Epithelial cell of prostate (primary cell): ENCODE data around the gene SFT2D2.

Experiments used
- DNase-seq: peaks from one replicate; pipeline ENCODE4 v3.0.0-alpha.2; 2011; ENCODE audit warnings: low read depth, low spot score
- H3K27ac ChIP-seq: fragments of 450-650 bp; 2 replicates; pipeline ENCODE4 v1.5.1; 2017; ENCODE audit warnings: mild to moderate bottlenecking

Gene SFT2D2

DNA sequence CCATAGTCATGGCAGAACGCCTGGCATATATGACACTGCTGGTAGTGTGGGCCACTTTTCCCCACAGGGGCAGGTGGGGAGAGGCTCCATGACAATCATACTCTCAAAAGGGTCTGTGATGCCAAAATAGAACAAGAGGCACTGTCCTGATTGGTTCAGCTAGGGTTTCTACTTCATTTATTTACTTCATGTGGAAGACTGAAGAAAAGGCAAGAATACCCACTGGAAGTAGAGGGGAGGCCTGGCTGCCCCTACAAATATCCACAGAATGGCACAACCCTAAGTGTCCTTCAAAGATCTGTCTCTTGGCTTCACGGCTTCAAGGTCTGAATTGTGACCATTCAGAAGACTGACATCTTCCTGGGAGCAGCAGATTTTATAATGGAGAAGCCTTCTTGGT, 4.5 kb upstream of the SFT2D2 start:
- no peak for DNase-seq
- H3K27ac ChIP-seq: no peak overlapping the region

DNA sequence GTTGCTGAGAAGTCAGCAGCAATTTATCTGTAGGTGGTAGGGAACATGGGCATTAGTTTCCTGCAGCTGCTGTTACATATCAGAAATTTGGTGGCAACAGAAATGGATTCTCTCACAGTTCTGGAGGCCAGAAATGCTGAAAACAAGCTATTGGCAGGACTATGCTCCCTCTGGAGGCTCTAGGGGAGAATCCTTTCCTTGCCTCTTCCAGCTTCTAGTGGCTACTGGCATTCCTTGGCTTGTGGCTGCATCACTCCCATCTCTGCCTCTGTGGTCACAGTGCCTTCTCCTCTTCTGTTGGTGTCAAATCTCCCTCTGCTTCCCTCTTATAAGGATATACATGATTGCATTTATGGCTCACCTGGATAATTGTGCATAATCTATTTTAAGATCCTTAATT, 2.5 kb upstream of the SFT2D2 start:
- no peak overlapping the region for H3K27ac ChIP-seq
- DNase-seq: no peak

DNA sequence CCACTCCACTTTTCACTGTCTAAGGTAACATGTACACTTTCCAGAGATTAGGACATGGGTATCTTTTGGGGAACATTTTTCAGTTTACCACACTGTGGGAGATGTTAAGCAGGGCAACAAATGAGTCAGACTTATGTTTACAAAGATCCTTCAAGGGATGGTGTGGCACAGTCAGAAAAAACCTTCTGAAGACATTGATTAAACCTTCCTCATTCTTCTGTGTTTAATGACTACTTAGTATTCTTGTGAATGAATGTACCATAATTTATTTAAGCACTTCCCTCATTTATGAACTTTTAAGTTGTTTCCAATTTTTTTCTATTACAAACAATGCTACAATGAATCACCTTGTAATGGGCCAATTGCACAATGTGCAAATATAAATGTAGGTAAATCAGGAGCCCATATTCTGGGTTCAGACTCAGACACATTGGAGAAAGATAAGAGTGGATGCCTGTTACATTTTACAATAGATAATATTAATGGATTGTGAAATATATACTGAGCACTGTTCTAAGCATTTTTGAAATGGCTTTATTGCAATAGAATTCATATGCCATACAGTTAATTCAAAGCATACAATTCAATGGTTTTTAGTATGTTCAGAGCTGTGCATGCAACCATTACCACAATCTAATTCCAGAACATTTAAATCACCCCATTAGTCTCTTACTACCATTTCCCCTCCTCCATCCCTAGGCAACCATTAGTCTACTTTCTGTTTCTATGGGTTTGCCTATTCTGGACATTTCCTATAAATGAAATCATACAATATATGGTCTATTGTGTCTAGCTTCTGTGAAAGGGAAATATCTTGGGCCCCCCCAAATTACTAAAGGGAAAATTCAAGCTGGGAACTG, 1.9 kb upstream of the SFT2D2 start:
- peak; percentile 43 for DNase-seq
- H3K27ac ChIP-seq: no peak overlapping the region

DNA sequence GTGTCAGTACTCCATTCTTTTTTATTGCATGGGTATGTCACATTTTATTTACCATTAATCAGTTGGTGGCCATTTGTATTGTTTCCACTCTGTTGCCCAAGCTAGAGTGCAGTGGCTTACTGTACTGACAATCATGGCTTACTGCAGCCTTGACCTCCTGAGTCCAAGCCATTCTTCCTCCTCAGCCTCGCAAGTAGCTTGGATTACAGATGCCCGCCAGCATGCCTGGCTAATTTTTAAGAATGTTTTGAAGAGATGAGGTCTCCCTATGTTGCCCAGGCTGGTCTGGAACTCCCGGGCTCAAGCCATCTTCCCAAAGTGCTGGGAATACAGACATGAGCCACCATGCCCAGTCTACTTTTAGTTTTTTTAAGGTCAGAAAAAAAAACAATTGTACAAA, 813 bp upstream of the SFT2D2 start:
- H3K27ac ChIP-seq: peak overlapping the region; percentile 54
- DNase-seq: no peak

DNA sequence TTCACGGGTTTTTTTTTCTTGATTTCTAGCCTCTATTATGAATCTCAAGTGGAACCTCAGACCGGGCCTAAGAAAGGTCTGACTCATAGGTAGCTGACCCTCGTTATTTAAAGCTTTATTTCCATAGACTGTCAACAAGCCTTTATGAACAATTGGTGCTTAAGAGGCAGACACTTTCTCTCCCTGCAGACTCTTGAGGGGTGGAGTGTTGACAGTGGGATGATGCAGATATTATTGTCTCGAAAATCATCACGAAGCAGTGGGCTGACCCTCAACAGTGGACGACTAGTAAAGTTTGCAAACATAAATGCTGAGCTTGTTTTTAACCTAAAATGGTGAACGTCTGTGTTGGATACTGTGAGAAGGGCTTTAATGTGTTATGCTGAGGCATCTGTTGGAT, 1.8 kb downstream of the SFT2D2 start:
- peak overlapping the region; percentile 54 for H3K27ac ChIP-seq
- DNase-seq: no peak

DNA sequence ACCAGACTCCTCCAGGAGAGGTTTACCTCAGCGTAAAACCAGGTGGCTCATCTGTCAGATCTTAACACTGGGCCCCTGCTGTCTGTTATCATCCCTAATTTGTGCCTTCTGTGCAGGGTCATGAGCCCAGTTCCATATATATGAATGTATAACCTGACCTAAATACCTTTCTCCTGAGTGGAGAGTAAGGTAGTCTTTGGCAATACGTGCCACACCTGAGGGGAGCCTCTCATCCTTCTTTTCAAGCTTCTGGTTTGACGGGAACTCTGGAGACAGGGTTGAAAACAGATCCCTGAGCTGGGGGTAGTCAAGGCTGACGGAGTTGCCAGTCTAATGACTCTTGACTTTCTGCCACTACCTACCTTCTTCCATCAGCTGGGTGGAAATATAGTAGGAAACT, 4.1 kb downstream of the SFT2D2 start:
- DNase-seq: no peak
- H3K27ac ChIP-seq: peak overlapping the region; percentile 54

DNA sequence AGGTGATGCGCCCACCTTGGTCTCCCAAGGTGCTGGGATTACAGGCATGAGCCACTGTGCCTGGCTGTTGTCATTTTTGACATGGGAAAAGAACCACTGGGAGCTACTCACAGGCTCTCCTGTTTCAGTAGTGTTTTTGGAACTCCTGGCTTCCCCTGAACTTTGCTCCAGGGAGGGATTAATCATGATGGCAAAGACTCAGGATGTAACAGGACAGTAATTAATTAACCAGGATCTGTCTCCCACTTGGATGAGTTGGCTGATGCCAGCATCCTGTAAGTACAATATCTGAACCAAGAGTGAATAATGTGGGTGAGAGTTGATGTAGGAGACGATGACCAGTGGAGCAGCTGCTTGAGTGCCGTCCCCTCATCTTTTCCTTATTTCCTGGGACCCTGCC, 4.9 kb downstream of the SFT2D2 start:
- no peak for DNase-seq
- H3K27ac ChIP-seq: peak overlapping the region; percentile 54

DNA sequence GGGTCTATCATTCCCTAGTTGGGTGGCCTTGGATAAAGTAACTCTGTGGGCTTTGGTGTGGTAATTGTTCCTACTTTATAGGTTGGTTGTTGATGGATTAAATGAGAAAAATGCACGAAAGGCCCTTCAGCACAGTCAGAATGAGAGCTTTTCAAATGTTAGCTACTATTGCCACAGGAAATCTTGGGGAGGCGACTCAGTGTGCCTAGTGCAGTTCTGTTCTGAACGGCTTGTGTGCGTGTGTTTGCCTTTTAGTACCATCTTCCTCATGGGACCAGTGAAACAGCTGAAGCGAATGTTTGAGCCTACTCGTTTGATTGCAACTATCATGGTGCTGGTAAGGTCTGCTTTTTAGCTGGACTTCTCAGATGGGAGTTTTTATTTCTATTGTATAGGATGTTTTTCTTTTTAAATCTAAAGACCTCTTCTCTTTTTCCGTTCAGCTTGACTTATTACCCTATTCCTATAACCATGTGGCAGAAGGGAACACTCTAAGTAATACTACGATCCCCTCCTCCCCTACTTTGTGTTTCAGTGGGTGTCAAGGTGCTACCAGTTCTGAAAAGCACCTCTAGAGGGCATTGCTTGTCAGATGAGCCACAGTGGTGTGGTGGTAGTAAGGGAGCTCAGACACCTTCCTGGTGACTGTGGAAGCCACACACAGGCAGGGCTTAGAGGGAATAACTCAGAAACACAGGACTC, 9.2 kb downstream of the SFT2D2 start:
- no peak overlapping the region for H3K27ac ChIP-seq
- no peak for DNase-seq

DNA sequence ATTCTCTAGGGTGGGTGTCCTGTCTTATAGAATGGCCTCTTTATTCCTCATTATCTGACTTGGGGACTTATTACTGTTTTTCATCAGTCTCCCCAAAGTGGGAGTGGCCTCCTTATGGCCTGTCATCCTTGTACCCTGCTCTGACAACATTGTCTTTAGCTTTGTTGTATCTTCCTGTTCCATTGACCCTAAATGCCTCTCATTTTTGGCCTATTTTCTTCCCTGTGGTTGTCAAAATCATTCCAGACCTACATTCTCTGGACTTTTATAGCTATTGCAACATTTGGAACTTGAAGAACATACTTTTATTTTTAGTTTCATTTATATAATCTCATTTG, 9.7 kb downstream of the SFT2D2 start:
- H3K27ac ChIP-seq: no peak overlapping the region
- no peak for DNase-seq

DNA sequence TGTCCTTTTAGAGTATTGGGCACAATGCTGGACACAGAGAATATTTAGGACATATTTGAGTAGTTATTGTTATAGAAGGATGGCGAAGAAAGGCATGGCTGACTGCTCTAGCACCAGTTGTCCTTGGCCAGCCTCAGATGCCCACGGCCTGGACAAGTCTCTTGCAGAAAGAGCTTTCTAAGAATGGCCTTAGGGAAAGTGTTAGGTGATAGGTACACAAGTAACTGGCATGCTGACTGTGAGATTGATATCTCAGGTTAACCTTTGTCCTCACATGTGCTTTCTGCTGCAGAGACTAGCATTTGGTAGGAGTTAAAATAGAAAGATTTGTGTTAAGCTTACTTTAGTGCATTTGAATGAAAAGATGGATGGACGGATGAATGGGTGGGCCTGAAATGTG, 10.1 kb downstream of the SFT2D2 start:
- DNase-seq: no peak
- no peak overlapping the region for H3K27ac ChIP-seq

DNA sequence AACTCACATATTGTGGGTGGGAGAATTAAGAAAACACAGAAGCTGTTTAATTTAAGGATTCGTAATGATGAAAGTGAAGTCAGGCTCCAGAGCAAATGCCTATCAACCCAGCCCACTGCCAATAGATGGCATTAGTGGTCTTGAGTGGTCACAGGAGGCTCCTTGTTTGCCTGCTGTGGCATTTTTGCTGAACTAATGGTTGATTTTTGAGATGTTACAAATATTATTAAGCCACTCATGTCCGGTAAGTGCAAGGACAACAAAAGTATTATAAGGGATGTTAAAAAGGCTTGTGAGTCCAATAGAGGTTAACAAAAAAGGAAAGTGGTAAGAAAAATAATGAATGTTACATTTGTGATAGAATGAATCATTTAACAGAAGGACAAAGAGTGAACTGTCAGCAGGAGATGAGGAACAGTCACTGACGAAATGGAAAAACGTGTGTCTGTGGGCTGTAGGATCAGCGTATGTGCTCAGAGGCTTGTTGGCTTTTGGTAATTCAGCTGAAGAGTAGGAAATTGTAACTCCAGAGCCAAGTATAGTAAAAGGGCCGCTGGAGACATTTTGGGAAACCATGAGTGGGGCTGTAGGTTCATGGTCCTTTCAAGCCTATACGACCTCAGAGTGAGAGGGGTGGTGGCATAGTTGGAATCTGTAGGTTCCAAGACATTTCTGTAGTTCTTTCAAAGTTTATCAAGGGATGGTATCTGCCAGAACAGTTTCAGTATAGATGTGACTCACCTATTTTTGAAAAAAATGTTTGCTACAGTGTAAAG, 11.2 kb downstream of the SFT2D2 start:
- no peak for DNase-seq
- no peak overlapping the region for H3K27ac ChIP-seq

DNA sequence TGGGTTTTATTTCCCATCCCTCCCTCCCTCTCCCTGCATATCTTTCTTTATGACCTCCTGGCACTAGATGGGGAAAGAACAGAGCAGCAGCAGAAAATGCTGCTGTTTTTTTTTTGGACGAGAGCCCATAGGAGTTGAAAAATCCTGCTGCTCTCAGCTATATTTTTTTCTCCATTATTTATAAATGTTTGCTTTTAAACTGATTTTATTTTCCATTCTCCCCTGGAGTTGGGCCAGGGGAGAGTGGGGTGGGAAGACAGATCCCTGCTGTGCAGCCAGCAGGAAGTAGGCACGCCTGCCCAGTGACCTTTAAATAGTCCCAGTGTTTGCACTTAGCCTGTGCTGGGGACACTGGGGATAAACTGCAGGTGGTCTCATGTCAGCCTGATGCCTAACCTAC, 17.4 kb downstream of the SFT2D2 start:
- peak overlapping the region; percentile 12 for H3K27ac ChIP-seq
- DNase-seq: no peak

DNA sequence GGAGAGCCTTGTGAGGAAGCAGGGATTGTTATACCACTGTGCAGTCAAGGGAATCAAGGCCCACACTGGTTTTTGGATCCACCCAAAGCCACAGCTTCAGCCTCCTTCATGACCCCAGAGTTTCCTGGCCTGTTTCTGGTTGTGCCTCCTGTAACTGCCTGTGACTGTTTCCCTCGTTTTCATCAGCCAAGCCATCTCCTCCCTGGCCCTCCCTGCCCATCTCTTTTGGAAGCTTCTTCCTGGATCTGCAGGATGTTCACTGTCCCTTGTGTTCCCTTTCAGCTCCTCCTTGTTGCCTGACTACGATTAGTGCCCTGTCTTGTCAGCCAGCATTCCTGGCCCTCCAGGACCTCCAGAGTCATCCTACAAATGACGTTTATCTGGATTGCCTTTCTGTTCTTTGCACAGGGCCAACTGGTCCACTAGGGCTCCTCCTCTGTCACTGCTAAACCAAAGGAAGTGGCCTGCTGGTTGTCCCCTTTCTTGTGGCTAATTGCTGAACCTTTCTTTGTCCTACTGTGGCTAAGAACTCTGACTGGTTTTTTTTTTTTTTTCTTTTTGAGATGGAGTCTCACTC, 17.9 kb downstream of the SFT2D2 start:
- DNase-seq: no peak
- H3K27ac ChIP-seq: peak overlapping the region; percentile 12

DNA sequence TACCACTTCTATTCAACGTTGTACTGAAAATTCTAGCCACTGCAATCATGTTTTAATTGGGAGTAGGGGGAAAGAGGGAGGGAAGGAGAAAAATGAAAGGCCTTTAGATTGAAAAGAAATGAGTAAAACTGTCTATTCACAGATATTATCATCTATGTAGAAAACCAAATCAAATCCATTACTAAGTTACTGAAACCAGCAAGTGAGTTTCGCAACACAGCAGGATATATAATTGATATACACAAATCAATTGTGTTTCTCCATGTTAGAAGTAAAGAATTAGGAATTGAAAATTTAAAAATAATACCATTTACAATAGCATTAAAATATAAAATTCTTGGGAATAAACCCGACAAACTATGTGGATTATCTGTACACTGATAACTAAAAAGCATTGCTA, 19.2 kb downstream of the SFT2D2 start:
- no peak for DNase-seq
- no peak overlapping the region for H3K27ac ChIP-seq

DNA sequence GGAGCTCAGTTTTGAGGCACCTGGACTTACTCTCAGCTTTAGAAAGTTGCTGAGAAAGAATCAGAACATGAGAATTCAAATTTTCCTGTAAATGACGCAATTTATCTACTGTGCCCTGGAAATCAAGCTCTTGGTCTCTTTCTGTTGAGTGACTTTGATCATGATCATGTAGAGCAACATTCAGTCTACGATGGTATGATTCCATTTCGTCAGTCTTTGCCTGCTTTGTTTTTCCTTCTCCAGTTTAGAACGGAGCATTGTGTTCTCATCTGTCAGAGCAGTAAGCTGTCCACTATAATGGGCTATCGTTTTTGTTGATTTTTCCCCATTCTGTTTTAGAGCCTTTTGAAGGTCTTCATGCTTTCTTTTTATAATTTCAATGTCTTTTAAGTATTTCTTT, 20.7 kb downstream of the SFT2D2 start:
- H3K27ac ChIP-seq: no peak overlapping the region
- no peak for DNase-seq

DNA sequence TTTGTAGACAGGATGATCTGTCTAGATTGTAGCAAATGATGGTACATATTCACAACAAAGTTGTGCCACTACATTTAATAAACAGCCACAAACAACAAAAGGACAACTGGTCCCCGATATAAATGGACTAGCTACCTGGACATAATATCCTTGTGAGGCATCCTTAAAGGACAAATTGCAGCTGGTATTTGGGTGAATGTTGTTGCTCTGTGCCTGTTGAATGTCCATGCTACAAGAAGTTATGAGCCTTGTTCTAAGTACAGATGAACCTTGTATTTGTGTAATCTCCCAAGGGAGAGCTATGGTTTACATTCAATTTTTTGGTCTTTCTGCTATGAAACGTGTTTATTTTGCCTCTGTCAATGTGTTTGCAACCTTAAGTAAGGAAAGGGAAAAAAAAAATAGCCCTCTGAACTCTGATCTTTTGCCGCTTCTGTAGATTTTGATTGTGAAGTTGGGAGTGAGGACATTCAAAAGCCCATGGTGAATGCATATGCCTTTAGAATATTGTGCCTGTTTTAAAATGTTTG, 26.5 kb downstream of the SFT2D2 start:
- DNase-seq: no peak
- no peak overlapping the region for H3K27ac ChIP-seq

DNA sequence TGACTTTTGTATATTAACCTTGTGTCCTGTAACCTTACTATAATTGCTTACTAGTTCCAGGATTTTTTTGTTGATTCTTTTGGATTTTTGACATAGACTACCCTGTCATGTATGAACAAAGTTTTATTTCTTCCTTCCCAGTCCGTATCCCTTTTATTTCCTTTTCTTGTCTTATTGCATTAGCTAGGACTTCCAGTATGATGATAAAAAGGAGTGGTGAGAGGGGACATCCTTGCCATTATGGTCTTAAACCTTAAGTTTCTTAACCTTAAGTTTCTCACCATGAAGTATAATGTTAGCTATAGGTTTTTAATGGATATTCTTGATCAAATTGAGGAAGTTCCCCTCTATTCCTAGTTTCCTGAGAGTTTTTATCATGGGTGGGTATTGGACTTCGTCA, 30.4 kb downstream of the SFT2D2 start:
- no peak for DNase-seq
- H3K27ac ChIP-seq: no peak overlapping the region

DNA sequence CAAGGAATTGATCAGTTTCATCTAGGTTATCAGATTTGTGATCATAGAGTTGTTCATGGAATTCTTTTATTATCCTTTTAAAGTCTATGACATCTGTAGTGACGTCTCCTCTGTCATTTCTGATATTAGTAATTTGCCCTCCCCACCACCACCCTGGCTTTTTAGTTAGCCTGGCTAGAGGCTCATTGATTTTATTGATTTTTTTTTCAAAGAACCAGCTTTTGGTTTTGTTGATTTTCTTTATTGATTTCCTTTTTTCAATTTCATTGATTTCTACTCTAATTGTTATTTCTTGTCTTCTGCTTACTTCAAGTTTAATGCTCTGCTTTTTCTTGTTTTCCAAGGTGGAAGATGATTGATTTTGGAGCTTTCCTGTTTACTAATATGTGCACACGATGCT, 31.6 kb downstream of the SFT2D2 start:
- no peak for DNase-seq

DNA sequence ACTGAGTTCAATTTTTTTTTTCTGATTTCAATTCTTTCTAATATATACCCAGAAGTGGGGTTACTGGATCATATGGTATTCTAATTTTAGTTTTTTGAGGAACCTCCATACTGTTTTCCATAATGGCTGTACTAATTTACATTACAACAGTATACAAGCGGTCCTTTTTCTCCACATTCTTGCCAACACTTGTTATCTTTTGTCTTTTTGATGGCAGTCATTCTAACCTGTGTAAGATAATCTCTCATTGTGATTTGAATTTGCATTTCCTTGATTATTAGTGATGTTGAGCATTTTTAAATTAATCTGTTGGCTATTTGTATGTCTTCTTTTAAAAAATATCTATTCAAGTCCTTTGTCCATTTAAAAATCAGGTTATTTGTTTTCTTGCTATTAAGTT, 33.8 kb downstream of the SFT2D2 start:
- no peak overlapping the region for H3K27ac ChIP-seq
- no peak for DNase-seq

More for the DNA sequence above, 31.6 kb downstream of the SFT2D2 start:
- no peak overlapping the region for H3K27ac ChIP-seq

DNA sequence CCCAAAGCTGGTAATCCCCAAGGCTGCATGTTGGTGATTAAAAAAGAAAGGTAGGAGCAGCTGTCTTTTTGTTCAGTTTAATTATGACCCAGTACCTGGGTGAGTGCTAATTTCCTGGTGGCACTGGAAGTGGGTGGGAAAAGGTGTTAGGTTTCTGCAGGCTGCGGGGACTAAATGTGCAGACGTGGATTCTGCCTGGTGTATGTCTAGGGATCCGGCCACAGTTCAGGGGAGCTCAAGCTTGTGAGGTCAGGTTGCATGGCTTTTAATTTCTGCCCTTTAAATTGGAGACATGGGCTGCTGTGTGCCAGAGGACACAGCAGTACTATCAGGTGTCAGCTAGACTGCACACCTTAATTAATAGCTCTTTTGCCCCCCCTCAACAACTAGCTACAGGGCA, 34.6 kb downstream of the SFT2D2 start:
- DNase-seq: no peak
- no peak overlapping the region for H3K27ac ChIP-seq

DNA sequence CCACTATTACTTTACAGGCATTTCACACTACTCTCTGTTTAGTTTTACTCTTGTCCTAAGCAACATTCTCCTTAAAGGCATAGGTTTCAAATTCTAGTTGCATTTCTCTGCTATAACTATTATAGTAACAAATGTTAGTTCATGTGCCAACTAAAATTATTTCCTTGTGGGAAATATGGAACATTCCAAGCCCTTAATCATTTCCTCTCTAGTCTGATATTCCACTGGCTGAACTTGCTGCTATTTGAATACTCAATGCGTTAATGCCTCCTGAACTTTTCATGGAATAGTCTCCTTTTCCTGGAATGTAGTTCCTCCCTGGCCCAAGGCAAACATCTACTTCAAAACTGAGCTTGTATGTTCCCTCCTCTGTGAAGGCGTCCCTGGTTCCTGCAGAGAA, 35.6 kb downstream of the SFT2D2 start:
- no peak for DNase-seq

More for the DNA sequence above, 35.6 kb downstream of the SFT2D2 start:
- peak overlapping the region; percentile 44 for H3K27ac ChIP-seq
